ENCODE results near the gene RDH5. TPM values are rescaled to one million over a fixed set of nuclear protein-coding genes. Genes with fewer than 3 reads are reported as not detected.

RDH5 gene
- total RNA-seq, 1 experiment from 2014 or later = 6.7 TPM

DNA sequence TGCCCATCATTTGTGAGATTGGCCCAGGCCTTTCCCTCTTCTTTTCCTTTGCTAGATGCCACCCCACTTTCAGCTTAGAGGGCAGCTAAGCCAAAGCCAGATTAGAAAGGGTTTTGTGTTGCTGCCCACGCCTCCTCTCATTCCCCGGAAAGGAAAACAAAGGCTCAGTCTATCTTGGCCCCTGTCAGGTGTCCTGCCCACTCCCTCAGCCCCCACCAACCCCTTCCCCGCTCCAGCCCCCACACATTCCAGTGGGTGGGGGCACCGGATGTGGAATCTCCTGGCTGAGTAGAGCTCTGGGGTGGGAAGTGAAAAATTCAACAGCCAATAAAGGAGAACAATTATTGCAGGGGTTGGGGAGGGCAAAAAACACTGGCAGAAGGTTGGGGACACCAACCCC, 2.2 kb upstream of the RDH5 start:
- no peak for TF ChIP-seq EZH2 (IDR thresholded peaks at IDR 0.05; ENCODE audit: borderline replicate concordance, low read depth, low read length, poor library complexity, severe bottlenecking)
- TF ChIP-seq, protein P1, sequence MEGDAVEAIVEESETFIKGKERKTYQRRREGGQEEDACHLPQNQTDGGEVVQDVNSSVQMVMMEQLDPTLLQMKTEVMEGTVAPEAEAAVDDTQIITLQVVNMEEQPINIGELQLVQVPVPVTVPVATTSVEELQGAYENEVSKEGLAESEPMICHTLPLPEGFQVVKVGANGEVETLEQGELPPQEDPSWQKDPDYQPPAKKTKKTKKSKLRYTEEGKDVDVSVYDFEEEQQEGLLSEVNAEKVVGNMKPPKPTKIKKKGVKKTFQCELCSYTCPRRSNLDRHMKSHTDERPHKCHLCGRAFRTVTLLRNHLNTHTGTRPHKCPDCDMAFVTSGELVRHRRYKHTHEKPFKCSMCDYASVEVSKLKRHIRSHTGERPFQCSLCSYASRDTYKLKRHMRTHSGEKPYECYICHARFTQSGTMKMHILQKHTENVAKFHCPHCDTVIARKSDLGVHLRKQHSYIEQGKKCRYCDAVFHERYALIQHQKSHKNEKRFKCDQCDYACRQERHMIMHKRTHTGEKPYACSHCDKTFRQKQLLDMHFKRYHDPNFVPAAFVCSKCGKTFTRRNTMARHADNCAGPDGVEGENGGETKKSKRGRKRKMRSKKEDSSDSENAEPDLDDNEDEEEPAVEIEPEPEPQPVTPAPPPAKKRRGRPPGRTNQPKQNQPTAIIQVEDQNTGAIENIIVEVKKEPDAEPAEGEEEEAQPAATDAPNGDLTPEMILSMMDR (conservative IDR thresholded peaks at IDR 0.05; ENCODE audit: low read depth, low read length) = no peak
- H3K36me3 ChIP-seq (ENCODE audit: insufficient read depth, low read length, poor library complexity, severe bottlenecking) = no peaks in the 10 kb centered on the region
- H3K4me1 ChIP-seq (ENCODE audit: insufficient read depth, low read length, poor library complexity, severe bottlenecking) = peaks cover 40% of the 10 kb centered on the region
- intact Hi-C loops (cut with micrococcal nuclease; ENCODE audit: unreplicated experiment) = no loop called here
- BruUV-seq (replicated peaks) = no TSS peak
- POLR2A ChIA-PET (ENCODE audit: low non-redundant PET) = no interaction called here
- DNase-seq (ENCODE audit: low spot score) = peak; percentile 58
- no peaks in the 10 kb centered on the region for H3K9me3 ChIP-seq (ENCODE audit: low read depth, low read length, poor library complexity, severe bottlenecking)
- peak overlapping the region; percentile 95 for H3K27ac ChIP-seq (ENCODE audit: low read depth, low read length, poor library complexity, severe bottlenecking)
- no peaks in the 10 kb centered on the region for H3K27me3 ChIP-seq (replicated peaks; ENCODE audit: insufficient read depth, low read depth, low read length, poor library complexity)
- H3K4me3 ChIP-seq (ENCODE audit: low read depth, low read length, poor library complexity, severe bottlenecking) = peak overlapping the region; percentile 91
- CTCF ChIA-PET = interaction anchor here (0.6 kb wide), 2 partner anchors 23 to 54 kb away, joined by 3 read pairs; no protein-coding TSS in a partner anchor

DNA sequence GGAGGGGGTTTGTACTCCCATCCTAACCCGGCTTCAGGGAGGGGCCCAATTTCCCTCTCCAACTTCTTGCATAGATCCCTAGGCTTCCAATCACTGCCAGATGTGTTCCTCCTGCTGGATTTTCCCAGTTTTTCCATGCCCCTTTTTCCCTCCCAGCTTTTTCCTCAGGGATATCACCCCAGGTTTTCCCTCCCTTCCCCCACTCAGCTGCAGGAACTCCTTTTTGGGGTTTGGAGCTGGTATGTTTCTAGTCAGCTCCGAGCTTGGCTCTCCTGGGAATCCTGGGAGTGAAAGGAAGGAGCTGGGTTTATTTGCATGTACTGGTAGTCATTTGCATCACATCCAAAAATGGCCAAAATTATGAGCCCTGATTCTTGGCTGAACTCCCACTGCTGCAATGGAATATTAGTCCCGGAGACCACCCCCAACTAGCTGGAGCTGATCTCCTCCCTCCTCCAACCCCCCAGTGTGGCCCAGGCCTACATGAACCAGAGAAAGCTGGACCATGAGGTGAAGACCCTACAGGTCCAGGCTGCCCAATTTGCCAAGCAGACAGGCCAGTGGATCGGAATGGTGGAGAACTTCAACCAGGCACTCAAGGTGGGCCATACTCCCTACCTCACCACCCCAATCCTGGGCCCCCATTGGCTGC, 1.4 kb upstream of the RDH5 start:
- no TSS peak for BruUV-seq (replicated peaks)
- TF ChIP-seq EZH2 (IDR thresholded peaks at IDR 0.05; ENCODE audit: borderline replicate concordance, low read depth, low read length, poor library complexity, severe bottlenecking) = no peak
- TF ChIP-seq, protein P1 (conservative IDR thresholded peaks at IDR 0.05; ENCODE audit: low read depth, low read length) = no peak
- H3K36me3 ChIP-seq (ENCODE audit: insufficient read depth, low read length, poor library complexity, severe bottlenecking) = peaks cover 2% of the 10 kb centered on the region
- no peak for DNase-seq (ENCODE audit: low spot score)
- no peaks in the 10 kb centered on the region for H3K27me3 ChIP-seq (replicated peaks; ENCODE audit: insufficient read depth, low read depth, low read length, poor library complexity)
- intact Hi-C loops (cut with micrococcal nuclease; ENCODE audit: unreplicated experiment) = no loop called here
- H3K27ac ChIP-seq (ENCODE audit: low read depth, low read length, poor library complexity, severe bottlenecking) = peak overlapping the region; percentile 95
- peaks cover 40% of the 10 kb centered on the region for H3K4me1 ChIP-seq (ENCODE audit: insufficient read depth, low read length, poor library complexity, severe bottlenecking)
- ChIA-PET POLR2A (ENCODE audit: low non-redundant PET) (no interaction called here), CTCF (interaction anchor here (0.6 kb wide), 2 partner anchors 23 to 54 kb away, joined by 3 read pairs; no protein-coding TSS in a partner anchor)
- H3K9me3 ChIP-seq (ENCODE audit: low read depth, low read length, poor library complexity, severe bottlenecking) = no peaks in the 10 kb centered on the region
- no peak overlapping the region for H3K4me3 ChIP-seq (ENCODE audit: low read depth, low read length, poor library complexity, severe bottlenecking)

DNA sequence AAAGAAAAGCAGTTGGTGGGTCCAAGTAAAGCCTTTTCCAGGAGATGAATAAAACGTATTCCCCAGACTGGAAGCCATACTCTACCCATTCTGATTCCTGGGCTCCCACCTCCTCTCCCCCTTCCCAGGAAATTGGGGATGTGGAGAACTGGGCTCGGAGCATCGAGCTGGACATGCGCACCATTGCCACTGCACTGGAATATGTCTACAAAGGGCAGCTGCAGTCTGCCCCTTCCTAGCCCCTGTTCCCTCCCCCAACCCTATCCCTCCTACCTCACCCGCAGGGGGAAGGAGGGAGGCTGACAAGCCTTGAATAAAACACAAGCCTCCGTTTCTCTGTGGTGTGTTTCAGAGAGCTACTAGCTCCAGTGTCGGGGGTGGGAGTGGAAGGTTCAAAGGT, 822 bp upstream of the RDH5 start:
- H3K36me3 ChIP-seq (ENCODE audit: insufficient read depth, low read length, poor library complexity, severe bottlenecking) = peaks cover 8% of the 10 kb centered on the region
- ChIA-PET CTCF (no interaction called here), POLR2A (ENCODE audit: low non-redundant PET) (no interaction called here)
- no peaks in the 10 kb centered on the region for H3K9me3 ChIP-seq (ENCODE audit: low read depth, low read length, poor library complexity, severe bottlenecking)
- H3K4me1 ChIP-seq (ENCODE audit: insufficient read depth, low read length, poor library complexity, severe bottlenecking) = peaks cover 40% of the 10 kb centered on the region
- intact Hi-C loops (cut with micrococcal nuclease; ENCODE audit: unreplicated experiment) = no loop called here
- no peak for DNase-seq (ENCODE audit: low spot score)
- H3K27me3 ChIP-seq (replicated peaks; ENCODE audit: insufficient read depth, low read depth, low read length, poor library complexity) = no peaks in the 10 kb centered on the region
- peak overlapping the region; percentile 95 for H3K27ac ChIP-seq (ENCODE audit: low read depth, low read length, poor library complexity, severe bottlenecking)
- BruUV-seq (replicated peaks) = no TSS peak
- TF ChIP-seq, protein P1 (conservative IDR thresholded peaks at IDR 0.05; ENCODE audit: low read depth, low read length) = no peak
- TF ChIP-seq EZH2 (IDR thresholded peaks at IDR 0.05; ENCODE audit: borderline replicate concordance, low read depth, low read length, poor library complexity, severe bottlenecking) = no peak
- no peak overlapping the region for H3K4me3 ChIP-seq (ENCODE audit: low read depth, low read length, poor library complexity, severe bottlenecking)

Measured in A673 (cell line).